Thoracic aorta (tissue), 2 donors: ENCODE measurements around the gene PFDN2. TPM values are rescaled to one million over a fixed set of nuclear protein-coding genes. Genes with fewer than 3 reads are reported as not detected.
A peak's percentile ranks its signal among the peaks of the same experiment; 100 is the strongest.

ENCODE experiments used
- ATAC-seq: fragments of 150-250 bp; one replicate; pipeline ENCODE4 v1.8.0; 2017; ENCODE audit warnings: low read depth; ENCODE audit not compliant: insufficient number of reproducible peaks, low FRiP score
- DNase-seq: peaks from one replicate; pipeline ENCODE4 v3.0.0-alpha.2; 2020; ENCODE audit warnings: low spot score
- H3K27ac ChIP-seq, 2 donors: fragments of 200-600 bp; sonication (generic); 1 replicate in 1 of 2; 2 replicates in 1 of 2; pipeline ENCODE4 v1.5.1; 2016; ENCODE audit warnings: mild to moderate bottlenecking in 2 of 2, moderate library complexity in 2 of 2
- H3K27me3 ChIP-seq: fragments of 200-600 bp; sonication (generic); replicated peaks from 2 replicates; pipeline ENCODE4 v1.6.0; 2016; ENCODE audit warnings: mild to moderate bottlenecking; ENCODE audit not compliant: insufficient read depth
- H3K36me3 ChIP-seq: fragments of 200-600 bp; sonication (generic); one replicate; pipeline ENCODE4 v1.5.1; 2016
- H3K4me1 ChIP-seq, 2 donors: fragments of 200-600 bp; sonication (generic); 1 replicate in 1 of 2; 2 replicates in 1 of 2; pipeline versions ENCODE4 v1.5.1 to v1.6.0; 2016; ENCODE audit warnings: low read depth in 2 of 2, mild to moderate bottlenecking in 1 of 2; ENCODE audit not compliant: control insufficient read depth in 1 of 2
- H3K4me3 ChIP-seq: fragments of 200-600 bp; sonication (generic); 2 replicates; pipeline ENCODE4 v1.5.1; 2016; ENCODE audit warnings: mild to moderate bottlenecking
- H3K9me3 ChIP-seq: fragments of 200-600 bp; sonication (generic); 2 replicates; pipeline ENCODE4 v1.5.1; 2016
- CTCF ChIP-seq: fragments of 200-600 bp; sonication (generic); IDR thresholded peaks from one replicate; pipeline ENCODE4 v1.5.1; 2019; ENCODE audit warnings: antibody characterized with exemption
- total RNA-seq, 2 donors: library from RNA; depleted of rRNA; stranded (reverse); fragments of >200 nt; gene quantifications; one replicate each; pipeline versions ENCODE4 v1.1.0 to v1.2.3, GENCODE V29; 2016

PFDN2 gene
- total RNA-seq, 2 donors from 2014 or later, result 22.7 to 92.7 TPM

GRCh38 chr1:161099090-161099802, 18.6 kb downstream of the PFDN2 start:
- ATAC-seq, result no peak
- H3K4me1 ChIP-seq, result peaks cover 2 to 21% of the 10 kb centered on the region in 2 donors
- no peaks in the 10 kb centered on the region for H3K36me3 ChIP-seq
- peak overlapping the region; percentile 88 for H3K4me3 ChIP-seq
- H3K9me3 ChIP-seq, result no peaks in the 10 kb centered on the region
- TF ChIP-seq CTCF, result no peak
- no peak for DNase-seq
- H3K27me3 ChIP-seq, result no peaks in the 10 kb centered on the region
- no peak overlapping the region for H3K27ac ChIP-seq

- H3K27ac ChIP-seq, result peak within 1 kb of the TSS; percentile 38 to 43
- no peaks in the 10 kb centered on the region for H3K27me3 ChIP-seq
- peak within 1 kb of the TSS; percentile 88 for H3K4me3 ChIP-seq
- peak; percentile 7 for TF ChIP-seq CTCF
- H3K36me3 ChIP-seq, result no peaks in the 10 kb centered on the region
- ATAC-seq, result peak; percentile 74
- peaks cover 2 to 21% of the 10 kb centered on the region in 2 donors for H3K4me1 ChIP-seq
- DNase-seq, result no peak
- no peaks in the 10 kb centered on the region for H3K9me3 ChIP-seq
Measured at GRCh38 chr1:161098210-161099068, 19.4 kb downstream of the PFDN2 start, which contains the start of gene KLHDC9. TSS of gene KLHDC9 (plus strand) at chr1:161098361. CDS start at chr1:161098536, 175 bp downstream.

GRCh38 chr1:161096530-161096929, 21.3 kb downstream of the PFDN2 start:
- no peaks in the 10 kb centered on the region for H3K36me3 ChIP-seq
- H3K27me3 ChIP-seq, result no peaks in the 10 kb centered on the region
- no peaks in the 10 kb centered on the region for H3K9me3 ChIP-seq
- H3K4me3 ChIP-seq, result no peak overlapping the region
- ATAC-seq, result no peak
- H3K27ac ChIP-seq, result no peak overlapping the region
- DNase-seq, result no peak
- peaks cover 2 to 21% of the 10 kb centered on the region in 2 donors for H3K4me1 ChIP-seq
- TF ChIP-seq CTCF, result no peak

- DNase-seq, result no peak
- no peak for TF ChIP-seq CTCF
- Histone ChIP-seq H3K27ac (no peak overlapping the region), H3K36me3 (no peaks in the 10 kb centered on the region), H3K4me1 (peaks cover 2 to 21% of the 10 kb centered on the region in 2 donors), H3K27me3 (no peaks in the 10 kb centered on the region), H3K9me3 (no peaks in the 10 kb centered on the region), H3K4me3 (no peak overlapping the region)
- no peak for ATAC-seq
Measured at GRCh38 chr1:161096015-161096414, 21.8 kb downstream of the PFDN2 start.

GRCh38 chr1:161095230-161095629, 22.6 kb downstream of the PFDN2 start:
- Histone ChIP-seq H3K27ac (no peak overlapping the region), H3K36me3 (no peaks in the 10 kb centered on the region), H3K27me3 (no peaks in the 10 kb centered on the region), H3K4me1 (peaks cover 2 to 21% of the 10 kb centered on the region in 2 donors), H3K4me3 (no peak overlapping the region), H3K9me3 (no peaks in the 10 kb centered on the region)
- TF ChIP-seq CTCF, result no peak
- ATAC-seq (no peak), DNase-seq (no peak)
